ENCODE measurements around the gene JSRP1.
A peak's percentile ranks its signal among the peaks of the same experiment; 100 is the strongest.

The JSRP1 gene

GRCh38 chr19:2207991-2208860, 48.0 kb downstream of the JSRP1 start:
- Histone ChIP-seq H2BK120ac (ENCODE audit: low read depth, low read length) (no peak overlapping the region), H3K4me3 (ENCODE audit: low read length) (no peak overlapping the region), H2BK15ac (replicated peaks; ENCODE audit: low read depth) (no peak overlapping the region), H3K4me1 (ENCODE audit: control insufficient read depth, low read depth, low read length) (no peaks in the 10 kb centered on the region), H3K56ac (ENCODE audit: low read length) (no peak overlapping the region), H4K5ac (ENCODE audit: low read length) (no peak overlapping the region), H3K79me2 (ENCODE audit: control insufficient read depth, insufficient read depth, low read length) (no peaks in the 10 kb centered on the region), H2BK5ac (ENCODE audit: low read length) (no peak overlapping the region), H3K4me2 (ENCODE audit: low read length) (no peak overlapping the region), H3K27me3 (ENCODE audit: insufficient read depth, low read length, poor library complexity) (no peaks in the 10 kb centered on the region), H3K4ac (ENCODE audit: low read depth, low read length) (no peak overlapping the region), H4K8ac (ENCODE audit: low read depth, low read length) (no peak overlapping the region), H3K9ac (ENCODE audit: low read length) (no peak overlapping the region), H3K23ac (ENCODE audit: low read length) (no peak overlapping the region), H3K36me3 (ENCODE audit: control insufficient read depth, insufficient read depth, low read length) (peaks cover 5% of the 10 kb centered on the region), H3K27ac (ENCODE audit: low read depth, low read length) (no peak overlapping the region), H2AK5ac (ENCODE audit: low read length) (no peak overlapping the region), H3K18ac (ENCODE audit: low read length) (no peak overlapping the region), H3K79me1 (ENCODE audit: low read length) (no peaks in the 10 kb centered on the region)
- DNase-seq, result peak; percentile 62
- WGBS (ENCODE audit: extremely low coverage, insufficient coverage, low lambda C conversion rate), result no CpG with 5 or more reads among the region's 36 CpGs

- no peak overlapping the region for H3K18ac ChIP-seq (ENCODE audit: low read length)
- H3K56ac ChIP-seq (ENCODE audit: low read length), result no peak overlapping the region
- no peak overlapping the region for H2BK5ac ChIP-seq (ENCODE audit: low read length)
- H3K36me3 ChIP-seq (ENCODE audit: control insufficient read depth, insufficient read depth, low read length), result peaks cover 5% of the 10 kb centered on the region
- H3K4me1 ChIP-seq (ENCODE audit: control insufficient read depth, low read depth, low read length), result no peaks in the 10 kb centered on the region
- H3K4me3 ChIP-seq (ENCODE audit: low read length), result no peak overlapping the region
- H3K27ac ChIP-seq (ENCODE audit: low read depth, low read length), result no peak overlapping the region
- no peak overlapping the region for H4K5ac ChIP-seq (ENCODE audit: low read length)
- H4K8ac ChIP-seq (ENCODE audit: low read depth, low read length), result no peak overlapping the region
- H3K9ac ChIP-seq (ENCODE audit: low read length), result no peak overlapping the region
- no peak overlapping the region for H2BK120ac ChIP-seq (ENCODE audit: low read depth, low read length)
- DNase-seq, result no peak
- H3K79me2 ChIP-seq (ENCODE audit: control insufficient read depth, insufficient read depth, low read length), result no peaks in the 10 kb centered on the region
- no peak overlapping the region for H2AK5ac ChIP-seq (ENCODE audit: low read length)
- WGBS (ENCODE audit: extremely low coverage, insufficient coverage, low lambda C conversion rate), result no CpG with 5 or more reads among the region's 15 CpGs
- no peak overlapping the region for H3K23ac ChIP-seq (ENCODE audit: low read length)
- H3K4me2 ChIP-seq (ENCODE audit: low read length), result no peak overlapping the region
- H2BK15ac ChIP-seq (replicated peaks; ENCODE audit: low read depth), result no peak overlapping the region
- H3K4ac ChIP-seq (ENCODE audit: low read depth, low read length), result no peak overlapping the region
- no peaks in the 10 kb centered on the region for H3K79me1 ChIP-seq (ENCODE audit: low read length)
- H3K27me3 ChIP-seq (ENCODE audit: insufficient read depth, low read length, poor library complexity), result no peaks in the 10 kb centered on the region
Observed at GRCh38 chr19:2207008-2207407, 49.2 kb downstream of the JSRP1 start.

GRCh38 chr19:2202366-2202765, 53.9 kb downstream of the JSRP1 start:
- no peak overlapping the region for H4K5ac ChIP-seq (ENCODE audit: low read length)
- H3K36me3 ChIP-seq (ENCODE audit: control insufficient read depth, insufficient read depth, low read length), result peaks cover 1% of the 10 kb centered on the region
- H3K4me2 ChIP-seq (ENCODE audit: low read length), result no peak overlapping the region
- H3K18ac ChIP-seq (ENCODE audit: low read length), result no peak overlapping the region
- H2AK5ac ChIP-seq (ENCODE audit: low read length), result no peak overlapping the region
- no peak overlapping the region for H3K4ac ChIP-seq (ENCODE audit: low read depth, low read length)
- H3K27ac ChIP-seq (ENCODE audit: low read depth, low read length), result no peak overlapping the region
- peaks cover 1% of the 10 kb centered on the region for H3K79me2 ChIP-seq (ENCODE audit: control insufficient read depth, insufficient read depth, low read length)
- no peak overlapping the region for H2BK120ac ChIP-seq (ENCODE audit: low read depth, low read length)
- H3K79me1 ChIP-seq (ENCODE audit: low read length), result peaks cover 6% of the 10 kb centered on the region
- H3K27me3 ChIP-seq (ENCODE audit: insufficient read depth, low read length, poor library complexity), result no peaks in the 10 kb centered on the region
- WGBS (ENCODE audit: extremely low coverage, insufficient coverage, low lambda C conversion rate), result no CpG with 5 or more reads among the region's 15 CpGs
- no peaks in the 10 kb centered on the region for H3K4me1 ChIP-seq (ENCODE audit: control insufficient read depth, low read depth, low read length)
- no peak overlapping the region for H3K9ac ChIP-seq (ENCODE audit: low read length)
- no peak for DNase-seq
- H3K4me3 ChIP-seq (ENCODE audit: low read length), result no peak overlapping the region
- H4K8ac ChIP-seq (ENCODE audit: low read depth, low read length), result no peak overlapping the region
- no peak overlapping the region for H3K23ac ChIP-seq (ENCODE audit: low read length)
- no peak overlapping the region for H2BK15ac ChIP-seq (replicated peaks; ENCODE audit: low read depth)
- no peak overlapping the region for H2BK5ac ChIP-seq (ENCODE audit: low read length)
- H3K56ac ChIP-seq (ENCODE audit: low read length), result no peak overlapping the region

Small RNAs within 50 kb of the gene (small RNA-seq; reads per million reads assigned to genes)
- 0.90 reads per million for gene MIR1227 (ENCODE audit: insufficient read depth)
